ENCODE measurements around the gene ABCC1.

The ABCC1 gene

GRCh38 chr16:15993946-15994665 lies 44.7 kb downstream of the ABCC1 start:
- DNase-seq = peak; percentile 26

GRCh38 chr16:15996432-15997109 lies 47.2 kb downstream of the ABCC1 start:
- DNase-seq = peak; percentile 97

- DNase-seq = no peak
These were observed 51.3 kb downstream of the ABCC1 start for GRCh38 chr16:16000685-16001084.

DNA sequence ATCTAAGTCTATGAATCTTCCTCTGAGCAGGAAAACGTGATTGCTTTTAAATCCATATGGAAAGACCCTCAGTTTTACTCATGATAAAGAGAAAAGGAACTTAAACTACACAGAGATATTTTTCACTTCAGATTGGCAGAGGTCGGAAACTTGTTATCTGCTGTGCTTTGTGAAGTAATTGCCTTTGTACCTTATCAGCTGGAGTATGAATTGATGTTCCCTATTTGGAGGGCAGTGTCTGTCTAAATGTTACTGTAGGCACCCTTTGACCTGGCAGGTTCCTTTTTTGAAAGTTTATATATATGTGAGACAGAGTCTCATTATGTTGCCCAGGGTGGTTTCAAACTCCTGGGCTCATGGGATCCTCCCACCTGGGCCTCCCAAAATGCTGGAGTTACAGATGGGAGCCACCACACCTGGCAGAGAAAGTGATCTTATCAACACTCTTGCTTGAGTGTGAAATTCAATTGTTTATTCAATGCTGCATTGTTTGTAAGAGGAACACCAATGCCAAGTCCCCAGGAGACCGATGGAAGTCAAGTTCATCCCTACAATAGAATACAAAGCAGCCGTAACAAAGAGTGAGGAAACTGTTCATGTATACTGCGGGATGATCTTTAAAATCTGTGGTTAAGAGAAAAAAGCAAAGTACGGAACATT lies 52.3 kb downstream of the ABCC1 start:
- DNase-seq = no peak

GRCh38 chr16:16003719-16004313 lies 54.4 kb downstream of the ABCC1 start:
- no peak for DNase-seq

DNA sequence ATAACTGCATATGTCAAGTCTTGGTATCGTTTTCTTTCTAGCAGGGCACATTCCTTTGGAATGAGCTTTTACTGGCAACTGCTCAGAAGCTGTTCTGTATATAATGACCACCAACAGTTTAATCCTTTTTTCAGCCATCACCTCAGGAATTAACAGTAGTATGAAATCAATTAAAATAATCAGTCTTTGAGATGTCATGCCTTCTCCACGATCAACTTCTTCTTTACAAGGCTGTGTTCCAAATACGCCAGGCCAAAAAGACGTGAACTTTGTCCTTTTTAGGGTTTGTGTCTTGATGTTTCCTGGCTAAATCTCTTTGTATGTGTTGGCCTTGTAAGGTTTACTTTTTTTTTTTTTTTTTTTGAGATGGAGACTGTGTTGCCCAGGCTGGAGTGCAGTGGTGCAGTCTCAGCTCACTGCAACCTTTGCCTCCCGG lies 54.9 kb downstream of the ABCC1 start:
- peak; percentile 90 for DNase-seq

- DNase-seq = no peak
These were observed 56.3 kb downstream of the ABCC1 start for GRCh38 chr16:16005721-16006120.

GRCh38 chr16:16006650-16007049 lies 57.2 kb downstream of the ABCC1 start:
- no peak for DNase-seq

GRCh38 chr16:16007743-16008111 lies 58.3 kb downstream of the ABCC1 start:
- no peak for DNase-seq

- DNase-seq = no peak
These were observed 59.2 kb downstream of the ABCC1 start for GRCh38 chr16:16008666-16009065.

DNA sequence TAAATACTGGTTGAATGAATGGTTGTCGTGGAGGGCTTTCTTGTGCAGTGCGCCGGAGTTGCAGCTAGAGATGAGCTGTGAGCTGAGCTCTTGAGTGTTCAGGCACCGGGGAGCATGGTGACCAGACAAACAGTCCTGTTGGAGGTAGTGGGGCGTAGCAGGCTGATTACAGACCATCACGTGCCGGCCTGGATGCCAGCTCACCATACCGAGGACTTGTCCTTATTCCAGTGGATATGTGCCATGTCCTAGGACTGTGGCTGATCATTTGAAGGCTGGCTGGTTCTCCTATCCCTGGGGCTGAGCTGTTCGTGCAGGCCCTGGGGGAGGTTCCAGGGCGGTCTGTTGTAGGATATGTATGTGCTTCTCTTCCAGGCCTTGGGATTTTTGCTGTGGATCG lies 60.0 kb downstream of the ABCC1 start:
- no peak for DNase-seq

- no peak for DNase-seq
These were observed 60.8 kb downstream of the ABCC1 start for GRCh38 chr16:16010194-16010593.

GRCh38 chr16:16012144-16012543 lies 62.7 kb downstream of the ABCC1 start:
- DNase-seq = no peak

GRCh38 chr16:16013812-16014211 lies 64.4 kb downstream of the ABCC1 start:
- DNase-seq = no peak

- no peak for DNase-seq
These were observed 65.2 kb downstream of the ABCC1 start for GRCh38 chr16:16014329-16015224.

GRCh38 chr16:16015849-16016248 lies 66.4 kb downstream of the ABCC1 start:
- no peak for DNase-seq

GRCh38 chr16:16016388-16016964 lies 67.1 kb downstream of the ABCC1 start:
- DNase-seq = no peak

GRCh38 chr16:16017812-16018211 lies 68.4 kb downstream of the ABCC1 start:
- DNase-seq = no peak

- DNase-seq = peak; percentile 71
These were observed 69.3 kb downstream of the ABCC1 start for GRCh38 chr16:16018705-16019104.

GRCh38 chr16:16019488-16019887 lies 70.1 kb downstream of the ABCC1 start:
- DNase-seq = peak; percentile 56

GRCh38 chr16:16020291-16020690 lies 70.9 kb downstream of the ABCC1 start:
- DNase-seq = no peak

DNA sequence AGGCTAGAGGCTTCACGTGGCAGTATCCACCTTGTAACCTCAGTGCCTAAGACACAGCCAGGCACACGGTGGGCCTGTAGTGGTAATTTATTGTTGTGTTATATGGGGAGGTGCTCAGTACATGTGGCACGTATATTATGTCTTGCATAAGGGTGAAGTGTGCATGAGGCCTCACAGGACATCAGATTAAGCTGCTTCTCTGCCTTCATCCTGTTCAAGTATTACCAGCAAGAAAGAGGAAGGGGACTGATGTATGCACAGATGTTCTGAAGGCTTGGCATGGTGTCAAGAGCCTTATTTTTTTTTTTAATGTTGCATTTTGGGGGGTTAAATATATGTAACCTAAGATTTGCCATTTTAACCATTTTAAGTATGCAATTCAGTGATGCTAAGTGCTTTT lies 71.6 kb downstream of the ABCC1 start:
- no peak for DNase-seq

Measured in HCEC 1CT (cell line).